GM18519 (cell line): ENCODE data around the gene PPP1R3F.
"Not testable (repeated sequence)": the region's sequence is repeated elsewhere in the genome, so short reads cannot be mapped to it uniquely, and the experiment has no call there.

Source experiments
- ATAC-seq: cut with Tn5 transposase; IDR thresholded peaks from one replicate; pipeline ENCODE4 v1.9.1; 2021; ENCODE audit warnings: mild to moderate bottlenecking, moderate library complexity; ENCODE audit not compliant: unreplicated experiment, low FRiP score

Gene PPP1R3F

GRCh38 chrX:49270249-49270921 lies 792 bp downstream of the PPP1R3F start:
- ATAC-seq: no peak

- no peak for ATAC-seq
Observed at GRCh38 chrX:49271341-49271740, 1.7 kb downstream of the PPP1R3F start.

DNA sequence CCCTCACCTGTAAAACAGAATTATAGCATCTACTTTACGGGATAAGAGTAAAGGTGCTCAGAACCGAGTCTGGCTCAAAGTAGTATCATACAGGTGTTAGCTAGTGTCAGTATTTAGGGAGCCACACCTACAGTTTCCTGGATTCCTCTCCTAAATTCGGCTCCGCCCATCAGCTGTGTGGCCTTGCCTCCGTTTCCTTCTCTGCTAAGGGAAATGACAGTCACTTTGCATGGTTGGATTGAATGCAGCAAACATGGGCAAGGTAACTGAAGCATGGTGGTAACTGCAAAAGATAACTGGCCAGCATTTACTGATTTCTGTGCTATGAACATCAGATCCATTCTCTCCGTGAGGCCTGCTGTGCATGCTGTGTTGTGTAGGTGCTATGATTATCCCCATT lies 2.8 kb downstream of the PPP1R3F start:
- ATAC-seq: no peak

DNA sequence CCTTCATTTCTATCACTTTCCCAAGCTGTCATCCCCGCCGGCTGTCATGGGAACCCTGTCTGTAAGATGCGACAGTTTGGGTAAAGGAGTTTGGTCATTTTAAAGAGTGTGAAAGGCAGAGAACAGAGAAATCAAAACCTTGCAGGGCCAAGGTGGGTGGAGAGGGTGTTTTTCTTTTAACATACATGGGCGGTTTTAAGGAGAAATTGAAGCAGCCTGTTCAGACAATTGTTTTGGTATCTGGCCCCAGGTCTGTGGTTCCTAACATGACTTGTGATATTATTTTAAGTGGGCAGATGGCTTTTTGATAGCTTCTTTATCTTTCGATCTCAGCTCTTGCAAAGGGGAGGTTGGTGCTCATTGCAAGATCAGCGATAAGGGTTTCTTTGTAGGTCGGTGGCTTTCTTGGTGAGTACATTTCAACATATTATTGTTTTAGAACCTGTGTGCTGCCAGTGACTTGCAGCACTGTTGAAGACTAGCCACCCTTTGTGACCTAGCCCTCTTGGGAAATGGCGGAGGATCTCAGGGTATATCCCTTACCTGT lies 3.7 kb downstream of the PPP1R3F start:
- no peak for ATAC-seq

DNA sequence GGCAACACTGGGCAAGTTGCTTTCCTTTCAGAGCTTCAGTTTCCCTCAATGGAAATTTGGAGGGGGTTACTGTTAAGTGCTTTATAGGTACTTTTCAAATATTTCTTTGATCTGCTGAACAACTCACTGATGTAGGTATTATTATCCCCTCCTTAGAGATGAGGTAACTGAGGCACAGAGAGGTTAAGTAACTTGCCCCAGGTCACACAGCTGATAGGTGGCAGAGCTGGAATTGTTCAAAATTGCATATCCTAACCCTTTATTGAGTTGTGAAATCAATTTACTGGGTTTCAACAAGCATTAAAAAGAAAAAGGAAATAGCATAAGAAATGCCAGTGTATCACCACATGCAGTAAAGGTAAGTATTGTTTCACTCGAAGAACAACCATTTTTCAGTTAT lies 6.6 kb downstream of the PPP1R3F start:
- ATAC-seq: no peak

DNA sequence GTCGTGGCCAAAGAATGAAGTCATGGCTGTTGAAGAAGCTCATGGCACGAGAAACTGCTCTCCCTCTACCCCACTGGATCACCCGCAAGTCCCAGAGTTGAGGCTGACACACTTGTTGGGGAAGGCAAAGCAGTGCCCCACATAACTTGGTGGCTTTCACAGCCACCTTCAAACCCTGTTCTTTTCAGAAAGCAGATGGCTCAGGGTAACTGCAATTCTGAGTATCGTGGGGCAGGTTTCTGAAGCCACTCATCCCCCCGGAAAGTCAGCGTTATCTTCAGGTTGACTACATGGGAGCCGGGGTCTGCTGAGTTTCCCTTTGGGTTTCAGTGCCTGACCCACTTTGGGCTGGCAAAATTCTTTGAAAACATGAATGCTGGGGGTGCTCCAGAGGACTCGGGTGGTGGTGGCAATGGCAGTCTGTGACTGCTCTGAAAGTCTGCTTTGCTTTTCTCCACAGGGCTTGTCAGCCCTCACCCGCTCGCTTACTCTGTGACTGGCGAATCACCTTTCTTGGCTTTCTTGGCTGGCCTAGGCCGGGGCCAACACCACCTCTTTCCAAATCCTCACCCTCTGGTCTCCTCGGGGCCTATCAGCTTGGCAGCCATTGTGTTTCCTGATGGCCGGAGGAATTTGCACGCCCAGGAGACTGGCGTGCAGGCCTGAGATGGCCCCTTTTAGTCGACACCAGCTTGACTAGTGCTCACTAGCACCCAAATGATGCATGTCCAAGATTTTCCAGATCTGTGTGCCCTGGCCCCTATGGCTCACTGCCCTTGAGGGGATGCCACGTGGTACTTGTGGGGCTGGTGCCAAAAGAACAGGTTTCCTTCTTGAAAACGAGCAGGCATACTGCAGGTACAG lies 7.3 kb downstream of the PPP1R3F start:
- ATAC-seq: no peak

DNA sequence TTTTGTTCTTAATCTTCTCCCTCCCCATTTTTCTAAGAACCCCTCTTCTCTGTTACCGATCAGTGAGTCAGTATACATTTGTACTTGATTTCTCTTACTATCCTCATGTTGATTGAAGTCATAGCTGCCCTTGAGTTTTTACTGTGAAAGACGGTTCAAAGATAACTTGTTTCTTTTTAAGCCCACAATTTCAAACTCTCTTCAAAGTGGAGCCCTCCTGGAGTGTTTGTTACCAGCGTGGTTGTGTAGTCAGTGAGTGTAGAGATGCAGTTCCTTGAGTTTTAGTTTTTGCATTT lies 7.9 kb downstream of the PPP1R3F start:
- ATAC-seq: no peak

DNA sequence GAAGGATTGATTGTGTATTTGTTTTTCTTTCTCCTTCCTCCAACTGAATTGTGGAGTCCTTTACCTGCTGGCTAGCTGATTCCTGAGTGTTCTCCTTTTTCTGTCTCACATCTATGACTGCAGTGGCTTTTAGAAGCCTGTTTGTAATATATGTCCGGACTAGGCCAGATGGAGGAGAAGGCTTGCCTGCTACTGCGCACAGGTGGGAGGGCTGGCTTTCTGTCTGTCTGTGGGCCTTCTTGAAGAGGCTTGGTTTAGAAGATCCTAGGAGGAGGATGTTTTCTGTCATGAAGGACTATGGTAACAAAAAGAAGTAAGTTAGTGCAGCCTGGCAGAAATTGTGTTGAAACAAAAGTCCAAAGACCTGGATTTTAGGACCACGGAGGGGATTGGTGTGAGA lies 8.5 kb downstream of the PPP1R3F start:
- ATAC-seq: no peak

DNA sequence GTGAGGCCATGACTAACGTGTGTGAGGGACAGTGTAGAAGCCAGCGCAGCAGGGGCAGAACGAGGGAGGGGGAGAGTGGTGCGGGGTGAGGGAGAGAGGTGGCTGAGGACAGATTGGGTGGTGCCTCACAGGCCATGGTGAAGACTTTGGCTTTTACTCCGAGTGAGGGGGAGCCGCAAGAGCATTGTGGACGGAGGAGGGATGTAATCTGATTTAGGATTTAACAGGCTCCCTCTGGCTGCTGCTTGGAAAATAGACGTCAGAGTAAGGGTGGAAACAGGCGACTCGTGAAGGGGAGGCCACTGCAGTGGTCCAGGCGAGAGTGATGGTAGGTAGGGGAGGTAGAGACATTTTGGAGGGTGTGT lies 13.0 kb downstream of the PPP1R3F start:
- ATAC-seq: no peak

GRCh38 chrX:49284212-49284611 lies 14.6 kb downstream of the PPP1R3F start:
- ATAC-seq: no peak

GRCh38 chrX:49286136-49286535 lies 16.5 kb downstream of the PPP1R3F start:
- no peak for ATAC-seq

GRCh38 chrX:49286581-49286980 lies 17.0 kb downstream of the PPP1R3F start:
- ATAC-seq: no peak

DNA sequence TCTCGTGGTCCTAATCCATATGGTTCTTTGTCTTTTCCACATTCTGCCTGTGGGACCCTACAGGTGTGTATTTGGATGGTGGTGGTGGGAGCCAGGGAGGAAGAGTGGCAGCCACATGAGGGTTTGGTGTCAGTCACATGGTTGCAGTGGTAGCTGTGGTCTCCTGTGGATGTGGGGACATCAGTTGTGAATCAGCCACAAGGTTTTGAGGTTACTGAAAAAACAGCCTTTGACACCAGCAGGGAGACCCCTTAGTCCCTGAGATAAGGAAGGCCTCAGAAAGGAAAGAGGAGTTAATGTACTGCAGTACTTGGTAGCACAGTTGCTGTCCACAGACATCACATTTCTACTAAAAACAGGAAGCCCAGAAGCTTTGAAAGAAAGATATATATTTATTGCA lies 18.1 kb downstream of the PPP1R3F start:
- ATAC-seq: no peak

DNA sequence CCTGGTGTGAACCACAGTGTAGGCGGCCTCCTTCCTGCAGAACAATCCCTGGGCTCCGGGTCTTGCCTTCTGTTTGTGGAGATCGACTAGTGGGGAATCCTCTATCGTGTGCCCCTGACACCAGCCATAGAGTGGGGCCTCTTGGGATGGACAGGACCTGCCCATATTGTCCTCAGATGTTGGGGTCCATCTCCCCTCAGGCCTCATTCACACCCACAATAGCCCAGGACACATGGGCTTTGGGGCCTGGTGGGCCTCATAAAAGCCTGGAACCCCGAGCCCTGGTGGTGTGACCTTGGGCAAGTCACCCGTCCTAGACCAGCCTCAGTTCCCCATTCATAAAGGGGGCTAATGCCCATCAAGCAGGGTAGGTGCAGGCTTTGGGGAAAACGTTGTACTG lies 20.6 kb downstream of the PPP1R3F start:
- ATAC-seq: no peak

DNA sequence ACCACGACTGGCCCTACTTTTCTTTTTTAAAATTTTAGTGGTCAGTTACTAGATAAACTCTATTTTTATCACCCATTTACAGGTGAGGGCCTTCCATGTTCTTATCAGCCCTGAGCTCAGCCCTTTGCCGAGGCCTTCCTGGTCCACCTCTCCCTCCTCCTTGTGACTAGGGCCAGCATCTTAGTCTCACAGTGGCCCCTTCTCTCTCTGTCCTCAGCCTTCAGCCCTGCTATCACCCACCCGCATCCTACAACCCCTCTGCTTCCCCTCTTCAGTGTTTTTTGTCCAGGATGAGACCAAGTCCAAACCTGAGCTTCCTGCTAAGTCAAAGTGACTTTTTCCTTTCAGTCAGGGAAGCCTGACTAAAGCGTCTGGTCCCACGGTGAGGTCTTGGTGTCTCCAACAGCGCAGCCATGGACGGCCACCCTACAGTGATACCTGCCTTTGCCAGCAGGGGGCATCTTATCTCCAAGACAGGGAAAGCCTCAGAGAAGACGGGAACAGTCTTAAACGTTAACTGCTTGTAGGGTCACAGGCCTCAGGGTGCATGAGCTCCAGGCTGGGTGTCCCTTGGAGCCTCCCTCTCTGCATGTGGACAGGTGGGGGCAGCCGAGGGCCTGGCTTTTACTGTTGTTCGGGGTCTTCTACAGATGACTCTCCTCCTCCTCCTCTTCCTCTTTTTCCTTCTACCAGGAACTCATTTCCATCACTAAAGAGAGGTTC lies 22.2 kb downstream of the PPP1R3F start:
- no peak for ATAC-seq

- no peak for ATAC-seq
Observed at GRCh38 chrX:49292400-49293362, 23.1 kb downstream of the PPP1R3F start.

- ATAC-seq: not testable (repeated sequence)
Observed at GRCh38 chrX:49299293-49299692, 29.7 kb downstream of the PPP1R3F start.

GRCh38 chrX:49300703-49301102 lies 31.1 kb downstream of the PPP1R3F start:
- ATAC-seq: no peak

GRCh38 chrX:49303346-49303745 lies 33.8 kb downstream of the PPP1R3F start, which contains the start of gene GAGE10:
TSS of gene GAGE10 (plus strand) at chrX:49303646. CDS start at chrX:49304860, 1,214 bp downstream.
- no peak for ATAC-seq

GRCh38 chrX:49307775-49308174 lies 38.2 kb downstream of the PPP1R3F start:
- ATAC-seq: not testable (repeated sequence)
